Psoas muscle (tissue), 8 donors: ENCODE results near the gene FMN2. TPM values are rescaled to one million over a fixed set of nuclear protein-coding genes. Genes with fewer than 3 reads are reported as not detected.

ENCODE experiments used
- ATAC-seq, 4 donors: fragments of 200-7000 bp; cut with Tn5 transposase; one replicate each; pipeline ENCODE4 v1.9.1; 2020; ENCODE audit warnings: moderate library complexity in 3 of 4, mild to moderate bottlenecking in 2 of 4
- DNase-seq, 2 donors: peaks; one replicate each; pipeline ENCODE4 v3.0.0-alpha.2; 2020
- H3K27ac ChIP-seq: fragments of 200-600 bp; one replicate; pipeline ENCODE4 v1.8.0; 2022
- H3K27me3 ChIP-seq, 3 donors: fragments of 200-600 bp in 1 of 3; one replicate each; pipeline versions ENCODE4 v1.6.1 to v1.8.0; 2013 to 2022; ENCODE audit warnings: low read length in 2 of 3, mild to moderate bottlenecking in 2 of 3, moderate library complexity in 1 of 3; ENCODE audit not compliant: insufficient read depth in 3 of 3
- H3K36me3 ChIP-seq, 2 donors: fragments of 200-600 bp in 1 of 2; one replicate each; pipeline versions ENCODE4 v1.6.1 to v1.8.0; 2013 to 2022; ENCODE audit warnings: low read depth in 1 of 2, mild to moderate bottlenecking in 1 of 2, moderate library complexity in 1 of 2; ENCODE audit not compliant: insufficient read depth in 1 of 2
- H3K4me1 ChIP-seq: fragments of 200-600 bp; one replicate; pipeline ENCODE4 v1.8.0; 2022
- H3K4me3 ChIP-seq: fragments of 200-600 bp; one replicate; pipeline ENCODE4 v1.8.0; 2022; ENCODE audit warnings: mild to moderate bottlenecking
- H3K9me3 ChIP-seq: fragments of 200-600 bp; one replicate; pipeline ENCODE4 v1.8.0; 2022
- WGBS, 3 donors: extraction: QIAGEN DNeasy Blood & Tissue Kit; methylation state at CpG; one replicate each; pipeline versions ENCODE4 v1.1.6 to v1.1.7; 2013; 5-methylcytosine and 5-hydroxymethylcytosine counted together
- intact Hi-C, 2 donors: fragments of 100-400 bp; cut with DNase I; formaldehyde crosslinking; loops; one replicate each; pipeline versions ENCODE4 v1.11.0 to v1.14.2; 2022
- long read RNA-seq, 2 donors: library from polyadenylated mRNA; unstranded; transcript quantifications; one replicate each; pipeline ENCODE4 v2.0.0, GENCODE V29; 2021
- polyA plus RNA-seq, 3 donors: library from polyadenylated mRNA; stranded (reverse); fragments of 200-250 nt; gene quantifications; one replicate each; pipeline ENCODE4 v1.2.3, GENCODE V29; 2013
- total RNA-seq, 4 donors: library from RNA; stranded (reverse); fragmentation: NEBNext Ultra II Directional in 2 of 4; extraction: Animal tissue kit (Norgen Biotek cat#: 25700) in 2 of 4; gene quantifications; one replicate each; pipeline versions ENCODE4 v1.2.1 to v1.2.4, GENCODE V29; 2021 to 2023
- TF ChIP-seq, protein P1 (sequence below): fragments of 200-600 bp; IDR thresholded peaks from one replicate; pipeline ENCODE4 v1.8.0; 2022; ENCODE audit warnings: antibody characterized with exemption
- donor health status: healthy with polysubstance abuse.
- donor health status: DM: no; HTN: no; CAD: no; lungs with moderate emphysema.
- donor health status: Bipolar disorder and iron deficiency.
- donor health status: healthy.
- donor health status: DM: yes; HTN: yes; CAD: no.
- donor health status: DM: no; HTN: no; CAD: no.
- donor health status: DM: no; HTN: no; CAD: no.
- donor health status: DM: yes; HTN: yes; CAD: no.

FMN2 gene
- total RNA-seq (1 to 10 TPM in 1 of 4 donors, under 1 TPM in 1, not detected in 2; 0.15 to 1.1 TPM), polyA plus RNA-seq (under 1 TPM; 0.32 to 0.64 (median 0.52) TPM)
- long read RNA-seq, donor 1, partial matches to known transcripts, result 0 of 1 reads
- long read RNA-seq, donor 1, other reads (novel, unspliced or antisense), result 1 of 1 reads
- long read RNA-seq, donor 2, partial matches to known transcripts, result 0 of 3 reads
- long read RNA-seq, donor 2, other reads (novel, unspliced or antisense), result 3 of 3 reads

GRCh38 chr1:240091614-240092300 lies at the start of gene FMN2:
Gene FMN2, plus strand, starts transcription at chr1:240091883. Its CDS starts 227 bp downstream, at chr1:240092110.
- Histone ChIP-seq H3K27ac (no peak within 1 kb of the TSS), H3K4me1 (no peaks in the 10 kb centered on the region), H3K36me3 (no peaks in the 10 kb centered on the region), H3K9me3 (no peaks in the 10 kb centered on the region), H3K4me3 (peak within 1 kb of the TSS; percentile 48), H3K27me3 (peaks cover 5 to 61% (median 15%) of the 10 kb centered on the region in 3 donors)
- DNase-seq (no peak), ATAC-seq (no peak)
- TF ChIP-seq, protein P1, sequence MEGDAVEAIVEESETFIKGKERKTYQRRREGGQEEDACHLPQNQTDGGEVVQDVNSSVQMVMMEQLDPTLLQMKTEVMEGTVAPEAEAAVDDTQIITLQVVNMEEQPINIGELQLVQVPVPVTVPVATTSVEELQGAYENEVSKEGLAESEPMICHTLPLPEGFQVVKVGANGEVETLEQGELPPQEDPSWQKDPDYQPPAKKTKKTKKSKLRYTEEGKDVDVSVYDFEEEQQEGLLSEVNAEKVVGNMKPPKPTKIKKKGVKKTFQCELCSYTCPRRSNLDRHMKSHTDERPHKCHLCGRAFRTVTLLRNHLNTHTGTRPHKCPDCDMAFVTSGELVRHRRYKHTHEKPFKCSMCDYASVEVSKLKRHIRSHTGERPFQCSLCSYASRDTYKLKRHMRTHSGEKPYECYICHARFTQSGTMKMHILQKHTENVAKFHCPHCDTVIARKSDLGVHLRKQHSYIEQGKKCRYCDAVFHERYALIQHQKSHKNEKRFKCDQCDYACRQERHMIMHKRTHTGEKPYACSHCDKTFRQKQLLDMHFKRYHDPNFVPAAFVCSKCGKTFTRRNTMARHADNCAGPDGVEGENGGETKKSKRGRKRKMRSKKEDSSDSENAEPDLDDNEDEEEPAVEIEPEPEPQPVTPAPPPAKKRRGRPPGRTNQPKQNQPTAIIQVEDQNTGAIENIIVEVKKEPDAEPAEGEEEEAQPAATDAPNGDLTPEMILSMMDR, result no peak
- WGBS, 3 donors, result 0 to 2% (median 0%) methylated on average over 68 to 78 of the region's 78 CpGs
- intact Hi-C loops, result no loop called here

- H3K27me3 ChIP-seq, result peaks cover 0 to 2% (median 2%) of the 10 kb centered on the region in 3 donors
- H3K9me3 ChIP-seq, result no peaks in the 10 kb centered on the region
- WGBS, 3 donors, result 64 to 67% (median 67%) methylated on average over 6 of the region's 6 CpGs
- H3K4me1 ChIP-seq, result no peaks in the 10 kb centered on the region
- intact Hi-C loops, result no loop called here
- no peaks in the 10 kb centered on the region for H3K36me3 ChIP-seq
- DNase-seq (no peak), ATAC-seq (no peak)
- TF ChIP-seq, protein P1, result no peak
- H3K4me3 ChIP-seq, result no peak overlapping the region
- H3K27ac ChIP-seq, result no peak overlapping the region
Observed at GRCh38 chr1:240044620-240045019, 47.1 kb upstream of the FMN2 start.

GRCh38 chr1:240046000-240046399 lies 45.7 kb upstream of the FMN2 start:
- intact Hi-C loops, result no loop called here
- WGBS, 3 donors, result 85 to 88% (median 87%) methylated on average over 8 of the region's 8 CpGs

GRCh38 chr1:240054109-240054701 lies 37.5 kb upstream of the FMN2 start:
- H3K4me1 ChIP-seq, result no peaks in the 10 kb centered on the region
- ATAC-seq, result no peak
- intact Hi-C loops, result no loop called here

More at GRCh38 chr1:240046000-240046399, 45.7 kb upstream of the FMN2 start:
- no peak for DNase-seq
- peaks cover 0 to 2% (median 2%) of the 10 kb centered on the region in 3 donors for H3K27me3 ChIP-seq
- ATAC-seq, result no peak
- no peak overlapping the region for H3K4me3 ChIP-seq
- TF ChIP-seq, protein P1, result no peak
- H3K4me1 ChIP-seq, result no peaks in the 10 kb centered on the region
- H3K36me3 ChIP-seq, result no peaks in the 10 kb centered on the region
- H3K27ac ChIP-seq, result no peak overlapping the region
- no peaks in the 10 kb centered on the region for H3K9me3 ChIP-seq

More at GRCh38 chr1:240054109-240054701, 37.5 kb upstream of the FMN2 start:
- TF ChIP-seq, protein P1, result no peak
- Histone ChIP-seq H3K27me3 (no peaks in the 10 kb centered on the region), H3K4me3 (no peak overlapping the region), H3K27ac (no peak overlapping the region), H3K36me3 (no peaks in the 10 kb centered on the region), H3K9me3 (no peaks in the 10 kb centered on the region)
- WGBS, 3 donors, result 66 to 80% (median 71%) methylated on average over 9 of the region's 9 CpGs
- no peak for DNase-seq
